IMR-90 (cell line): ENCODE measurements around the gene SLC24A3. TPM values are rescaled to one million over a fixed set of nuclear protein-coding genes. Genes with fewer than 3 reads are reported as not detected.

ENCODE experiments used
- ATAC-seq: fragments of 200-7000 bp; cut with Tn5 transposase; 2 replicates; pipeline ENCODE4 v1.9.1; 2020; ENCODE audit warnings: low read depth, mild to moderate bottlenecking, moderate library complexity
- BruUV-seq: library from RNA; stranded (reverse); fragments of 400-500 nt; replicated peaks from 2 replicates; lab custom pipeline; 2021; lab: Mats Ljungman, UMichigan
- CTCF ChIA-PET: fragments of 300-600 bp; formaldehyde crosslinking; extraction: SDS; loops from one replicate; lab custom pipeline; 2021; ENCODE audit warnings: antibody characterized with exemption; lab: Yijun Ruan, JAX
- POLR2A ChIA-PET: fragments of 300-600 bp; sonication (Branson Sonifier 250); formaldehyde crosslinking; loops from one replicate; lab custom pipeline; 2022; ENCODE audit warnings: antibody characterized with exemption; ENCODE audit not compliant: unreplicated experiment; lab: Charles Lee
- DNase-seq: peaks from one replicate; pipeline ENCODE4 v3.0.0; 2013
- H2AFZ ChIP-seq: replicated peaks from 2 replicates; pipeline ENCODE3; 2013; ENCODE audit warnings: low read length, mild to moderate bottlenecking; ENCODE audit not compliant: poor library complexity
- H2AK5ac ChIP-seq: 2 replicates; pipeline ENCODE4 v1.6.1; 2013; ENCODE audit warnings: low read depth, low read length, inconsistent platforms
- H2AK9ac ChIP-seq: replicated peaks from 2 replicates; pipeline ENCODE3; 2013; ENCODE audit warnings: mild to moderate bottlenecking, low read depth, low read length, moderate library complexity; ENCODE audit not compliant: poor library complexity
- H2BK120ac ChIP-seq: 2 replicates; pipeline ENCODE4 v1.6.1; 2013; ENCODE audit warnings: low read depth, low read length, inconsistent platforms
- H2BK15ac ChIP-seq: 3 replicates; pipeline ENCODE4 v1.6.1; 2013; ENCODE audit warnings: low read depth, low read length, inconsistent platforms
- H2BK20ac ChIP-seq: 2 replicates; pipeline ENCODE4 v1.6.1; 2013; ENCODE audit warnings: low read depth, mild to moderate bottlenecking, inconsistent platforms, low read length, moderate library complexity
- H2BK5ac ChIP-seq: 2 replicates; pipeline ENCODE4 v1.6.1; 2013; ENCODE audit warnings: mild to moderate bottlenecking, low read depth, low read length, inconsistent platforms; ENCODE audit not compliant: poor library complexity, severe bottlenecking
- H3K14ac ChIP-seq: replicated peaks from 2 replicates; pipeline ENCODE4 v1.6.1; 2013; ENCODE audit warnings: low read depth, low read length, inconsistent platforms
- H3K18ac ChIP-seq: 2 replicates; pipeline ENCODE4 v1.6.1; 2013; ENCODE audit warnings: low read depth, low read length, control low read depth
- H3K23ac ChIP-seq: 2 replicates; pipeline ENCODE4 v1.6.1; 2013; ENCODE audit warnings: low read depth, low read length, inconsistent platforms
- H3K27ac ChIP-seq: 2 replicates; pipeline ENCODE4 v1.5.1; 2013; ENCODE audit warnings: mild to moderate bottlenecking, control low read depth, low read length; ENCODE audit not compliant: insufficient read depth
- H3K27me3 ChIP-seq: 2 replicates; pipeline ENCODE4 v1.6.1; 2013; ENCODE audit warnings: low read length; ENCODE audit not compliant: control insufficient read depth, insufficient read depth
- H3K36me3 ChIP-seq: 2 replicates; pipeline ENCODE4 v1.6.1; 2013; ENCODE audit warnings: low read length, mixed read lengths; ENCODE audit not compliant: control insufficient read depth, insufficient read depth
- H3K4ac ChIP-seq: 2 replicates; pipeline ENCODE4 v1.6.1; 2013; ENCODE audit warnings: low read depth, low read length, inconsistent platforms
- H3K4me1 ChIP-seq: 2 replicates; pipeline ENCODE4 v1.6.1; 2013; ENCODE audit warnings: low read length, mixed read lengths; ENCODE audit not compliant: control insufficient read depth, insufficient read depth
- H3K4me2 ChIP-seq: 2 replicates; pipeline ENCODE4 v1.6.1; 2013; ENCODE audit warnings: low read depth, mild to moderate bottlenecking, control low read depth, low read length, moderate library complexity
- H3K4me3 ChIP-seq: 2 replicates; pipeline ENCODE4 v1.5.1; 2013; ENCODE audit warnings: low read depth, mild to moderate bottlenecking, control low read depth, low read length, moderate library complexity; ENCODE audit not compliant: insufficient read depth
- H3K56ac ChIP-seq: 2 replicates; pipeline ENCODE4 v1.6.1; 2013; ENCODE audit warnings: low read length, inconsistent platforms; ENCODE audit not compliant: insufficient read depth; ENCODE audit errors: extremely low read depth
- H3K79me1 ChIP-seq, 2 experiments: 2 replicates each; pipeline ENCODE4 v1.6.1; 2013; ENCODE audit warnings: low read length in 2 of 2, inconsistent platforms in 1 of 2, low read depth in 1 of 2
- H3K9ac ChIP-seq: 2 replicates; pipeline ENCODE4 v1.6.1; 2013; ENCODE audit warnings: low read depth, low read length, control low read depth
- H3K9me1 ChIP-seq: 2 replicates; pipeline ENCODE4 v1.6.1; 2013; ENCODE audit warnings: low read length, inconsistent platforms; ENCODE audit not compliant: insufficient read depth
- H3K9me3 ChIP-seq: 2 replicates; pipeline ENCODE4 v1.6.1; 2013; ENCODE audit warnings: low read length; ENCODE audit not compliant: control insufficient read depth, insufficient read depth
- H4K20me1 ChIP-seq: 2 replicates; pipeline ENCODE4 v1.6.1; 2013; ENCODE audit warnings: low read length, inconsistent platforms; ENCODE audit not compliant: insufficient read depth
- H4K5ac ChIP-seq: 2 replicates; pipeline ENCODE4 v1.6.1; 2013; ENCODE audit warnings: mild to moderate bottlenecking, low read depth, low read length, control low read depth
- H4K8ac ChIP-seq, 2 experiments: 2 replicates each; pipeline ENCODE4 v1.6.1; 2013; ENCODE audit warnings: low read depth in 2 of 2, low read length in 2 of 2, control low read depth in 1 of 2, inconsistent platforms in 1 of 2
- H4K91ac ChIP-seq: 2 replicates; pipeline ENCODE4 v1.6.1; 2013; ENCODE audit warnings: low read depth, low read length, inconsistent platforms; ENCODE audit not compliant: insufficient read depth
- ELK1 ChIP-seq: fragments of 150-350 bp; IDR thresholded peaks from 2 replicates; pipeline ENCODE4 v1.6.1; 2016; ENCODE audit warnings: low read depth, mild to moderate bottlenecking, low read length, moderate library complexity, borderline replicate concordance
- FOS ChIP-seq: fragments of 150-350 bp; IDR thresholded peaks from 2 replicates; pipeline ENCODE4 v1.6.1; 2016; ENCODE audit warnings: low read depth, low read length
- MAFK ChIP-seq: IDR thresholded peaks from 2 replicates; pipeline ENCODE4 v1.6.1; 2012; ENCODE audit warnings: low read depth, low read length, improper control_type of control experiment
- RCOR1 ChIP-seq: IDR thresholded peaks from 2 replicates; pipeline ENCODE4 v1.6.1; 2012; ENCODE audit warnings: mild to moderate bottlenecking, low read length, improper control_type of control experiment; ENCODE audit not compliant: insufficient replicate concordance
- SMC3 ChIP-seq: fragments of 150-350 bp; IDR thresholded peaks from 2 replicates; pipeline ENCODE4 v1.6.1; 2016; ENCODE audit warnings: low read depth, mild to moderate bottlenecking, antibody characterized with exemption, low read length, moderate library complexity
- WGBS, 2 experiments: methylation state at CpG; one replicate each; pipeline versions ENCODE4 v1.1.5 to v1.1.7; 2013; ENCODE audit warnings: missing lambda C conversion rate in 2 of 2; ENCODE audit not compliant: insufficient read length in 1 of 2; ENCODE audit errors: extremely low coverage in 2 of 2; 5-methylcytosine and 5-hydroxymethylcytosine counted together
- dilution Hi-C: fragments of 300-500 bp; cut with HindIII; formaldehyde crosslinking; loops from one replicate; pipeline ENCODE4 v1.14.3; 2018; ENCODE audit warnings: low sequenced_read_pairs; ENCODE audit not compliant: unreplicated experiment
- in situ Hi-C: fragments of 300-500 bp; cut with MboI; formaldehyde crosslinking; loops from 3 replicates; pipeline ENCODE4 v1.14.3; 2019; ENCODE audit warnings: low sequenced_read_pairs, inconsistent platforms, mixed read lengths
- intact Hi-C: fragments of 100-400 bp; cut with micrococcal nuclease; formaldehyde crosslinking; loops from 2 replicates; pipeline ENCODE4 v1.10.0; 2022
- polyA plus RNA-seq, 3 experiments: library from polyadenylated mRNA; depleted of rRNA; stranded (reverse); fragments of >200 nt; gene quantifications; 2 replicates each; pipeline ENCODE4 v1.2.3, GENCODE V29; 2012; ENCODE audit warnings: low replicate concordance in 1 of 3
- total RNA-seq: library from RNA; depleted of rRNA; stranded (reverse); fragments of >200 nt; gene quantifications from 2 replicates; pipeline ENCODE4 v1.2.3, GENCODE V29; 2012

SLC24A3 gene
- total and polyA plus RNA-seq, 2 of the 4 experiments (the other 2 are of a cell fraction) = not detected

- H3K9me3 ChIP-seq = no peaks in the 10 kb centered on the region
- no peak overlapping the region for H3K9ac ChIP-seq
- no peak overlapping the region for H2BK15ac ChIP-seq
- no peaks in the 10 kb centered on the region for H3K4me1 ChIP-seq
- CTCF ChIA-PET = interaction anchor here (0.8 to 1.5 kb wide), 2 partner anchors 19 to 28 kb away, joined by 3 to 4 read pairs; no protein-coding TSS in a partner anchor
- no peaks in the 10 kb centered on the region for H3K79me1 ChIP-seq
- no peak overlapping the region for H3K27ac ChIP-seq
- ATAC-seq = no peak
- H2AK5ac ChIP-seq = no peak overlapping the region
- TF ChIP-seq FOS (no peak), MAFK (no peak), RCOR1 (no peak), ELK1 (no peak), SMC3 (no peak)
- POLR2A ChIA-PET = no interaction called here
- H4K5ac ChIP-seq = no peak overlapping the region
- dilution Hi-C loops (no loop called here), in situ Hi-C loops (no loop called here), intact Hi-C loops (no loop called here)
- no peak overlapping the region for H2AFZ ChIP-seq
- H4K8ac ChIP-seq = no peak overlapping the region
- H2BK5ac ChIP-seq = no peak overlapping the region
- H3K4ac ChIP-seq = no peak overlapping the region
- H3K4me3 ChIP-seq = no peak overlapping the region
- H3K36me3 ChIP-seq = no peaks in the 10 kb centered on the region
- no peaks in the 10 kb centered on the region for H3K9me1 ChIP-seq
- no peak overlapping the region for H3K18ac ChIP-seq
- H3K56ac ChIP-seq = no peak overlapping the region
- no peak for DNase-seq
- H3K23ac ChIP-seq = no peak overlapping the region
- no peak overlapping the region for H4K91ac ChIP-seq
- no TSS peak for BruUV-seq
- no peak overlapping the region for H2AK9ac ChIP-seq
- H3K14ac ChIP-seq = no peak overlapping the region
- H2BK20ac ChIP-seq = no peak overlapping the region
- H3K4me2 ChIP-seq = no peak overlapping the region
- no peaks in the 10 kb centered on the region for H4K20me1 ChIP-seq
- H3K27me3 ChIP-seq = peaks cover 2% of the 10 kb centered on the region; the same call in 1 of the 2 replicates
- no CpG with 5 or more reads among the region's 2 CpGs for WGBS, 2 experiments
- H2BK120ac ChIP-seq = no peak overlapping the region
Observed at GRCh38 chr20:19648024-19648423, 435.6 kb downstream of the SLC24A3 start.
